ENCODE results near the gene DIS3L2.

The DIS3L2 gene

GRCh38 chr2:232129483-232129882 is 168.0 kb downstream of the DIS3L2 start:
- in situ Hi-C loops (cut with MboI; ENCODE audit: low pct_unique_long_range_greater_than_20kb, low sequenced_read_pairs, unreplicated experiment) = no loop called here
- no peak for DNase-seq (ENCODE audit: low spot score)

GRCh38 chr2:232132181-232132580 is 170.7 kb downstream of the DIS3L2 start:
- DNase-seq (ENCODE audit: low spot score) = no peak
- in situ Hi-C loops (cut with MboI; ENCODE audit: low pct_unique_long_range_greater_than_20kb, low sequenced_read_pairs, unreplicated experiment) = loop anchor here (10.0 kb wide), 1 partner anchor 197 kb away; no protein-coding TSS in a partner anchor
- no peak for TF ChIP-seq CTCF (IDR thresholded peaks at IDR 0.05; ENCODE audit: extremely low read depth, insufficient read depth, missing control alignments)

More at GRCh38 chr2:232129483-232129882, 168.0 kb downstream of the DIS3L2 start:
- TF ChIP-seq CTCF (IDR thresholded peaks at IDR 0.05; ENCODE audit: extremely low read depth, insufficient read depth, missing control alignments) = no peak

- in situ Hi-C loops (cut with MboI; ENCODE audit: low pct_unique_long_range_greater_than_20kb, low sequenced_read_pairs, unreplicated experiment) = loop anchor here (10.0 kb wide), 1 partner anchor 198 kb away; no protein-coding TSS in a partner anchor
- TF ChIP-seq CTCF (IDR thresholded peaks at IDR 0.05; ENCODE audit: extremely low read depth, insufficient read depth, missing control alignments) = no peak
- no peak for DNase-seq (ENCODE audit: low spot score)
These were observed 171.6 kb downstream of the DIS3L2 start for GRCh38 chr2:232133078-232133477.

- in situ Hi-C loops (cut with MboI; ENCODE audit: low pct_unique_long_range_greater_than_20kb, low sequenced_read_pairs, unreplicated experiment) = loop anchor here (10.0 kb wide), 1 partner anchor 200 kb away; no protein-coding TSS in a partner anchor
- no peak for TF ChIP-seq CTCF (IDR thresholded peaks at IDR 0.05; ENCODE audit: extremely low read depth, insufficient read depth, missing control alignments)
- no peak for DNase-seq (ENCODE audit: low spot score)
These were observed 173.4 kb downstream of the DIS3L2 start for GRCh38 chr2:232134939-232135338.

GRCh38 chr2:232137356-232138147 is 176.0 kb downstream of the DIS3L2 start:
- in situ Hi-C loops (cut with MboI; ENCODE audit: low pct_unique_long_range_greater_than_20kb, low sequenced_read_pairs, unreplicated experiment) = loop anchor here (10.0 kb wide), 1 partner anchor 203 kb away; no protein-coding TSS in a partner anchor
- DNase-seq (ENCODE audit: low spot score) = no peak
- no peak for TF ChIP-seq CTCF (IDR thresholded peaks at IDR 0.05; ENCODE audit: extremely low read depth, insufficient read depth, missing control alignments)

GRCh38 chr2:232138441-232138840 is 176.9 kb downstream of the DIS3L2 start:
- DNase-seq (ENCODE audit: low spot score) = no peak
- no peak for TF ChIP-seq CTCF (IDR thresholded peaks at IDR 0.05; ENCODE audit: extremely low read depth, insufficient read depth, missing control alignments)
- in situ Hi-C loops (cut with MboI; ENCODE audit: low pct_unique_long_range_greater_than_20kb, low sequenced_read_pairs, unreplicated experiment) = loop anchor here (10.0 kb wide), 1 partner anchor 204 kb away; no protein-coding TSS in a partner anchor

Measured in GM13977 (cell line).